Keratinocyte (primary cell): ENCODE results near the gene DNAJC8. TPM values are rescaled to one million over a fixed set of nuclear protein-coding genes. Genes with fewer than 3 reads are reported as not detected.

ENCODE experiments used
- DNase-seq: peaks from one replicate; pipeline ENCODE4 v3.0.0-alpha.2; 2011; ENCODE audit warnings: low read depth, missing footprints, low spot score
- FAIRE-seq: peaks from 2 replicates; lab custom pipeline; 2011; peaks lifted over from hg19 to GRCh38; lab: Jason Lieb, UNC
- H2AFZ ChIP-seq: 2 replicates; pipeline ENCODE4 v1.6.0; 2012; ENCODE audit warnings: low read length, control low read depth, inconsistent platforms; ENCODE audit not compliant: control insufficient read depth
- H3K27ac ChIP-seq: 2 replicates; pipeline ENCODE4 v1.5.1; 2011; ENCODE audit warnings: low read length; ENCODE audit not compliant: control insufficient read depth, insufficient read depth
- H3K27me3 ChIP-seq: 3 replicates; pipeline ENCODE4 v1.6.0; 2011; ENCODE audit warnings: low read length; ENCODE audit not compliant: control insufficient read depth, insufficient read depth; ENCODE audit errors: extremely low read depth
- H3K36me3 ChIP-seq, 2 experiments: 2 replicates in 1 of 2; 3 replicates in 1 of 2; pipeline ENCODE4 v1.5.1; 2011; ENCODE audit warnings: low read length in 2 of 2, mild to moderate bottlenecking in 1 of 2; ENCODE audit not compliant: control insufficient read depth in 2 of 2, insufficient read depth in 2 of 2; ENCODE audit errors: extremely low read depth in 1 of 2
- H3K4me1 ChIP-seq: 3 replicates; pipeline ENCODE4 v1.5.1; 2011; ENCODE audit warnings: low read length; ENCODE audit not compliant: control insufficient read depth, insufficient read depth; ENCODE audit errors: extremely low read depth
- H3K4me2 ChIP-seq: 3 replicates; pipeline ENCODE4 v1.6.0; 2011; ENCODE audit warnings: low read depth, low read length; ENCODE audit not compliant: control insufficient read depth, insufficient read depth; ENCODE audit errors: extremely low read depth
- H3K4me3 ChIP-seq, 3 experiments: fragments of 200-600 bp in 1 of 3; sonication (generic) in 1 of 3; 2 replicates in 2 of 3; 3 replicates in 1 of 3; pipeline ENCODE4 v1.5.1; 2011 to 2016; ENCODE audit warnings: low read length in 3 of 3, mild to moderate bottlenecking in 3 of 3, control low read depth in 2 of 3, inconsistent platforms in 1 of 3, low read depth in 1 of 3, mixed read lengths in 1 of 3, mixed run types in 1 of 3, moderate library complexity in 1 of 3; ENCODE audit not compliant: control insufficient read depth in 2 of 3, insufficient read depth in 2 of 3; ENCODE audit errors: extremely low read depth in 1 of 3
- H3K79me2 ChIP-seq: 2 replicates; pipeline ENCODE4 v1.6.0; 2012; ENCODE audit warnings: low read length; ENCODE audit not compliant: control insufficient read depth, insufficient read depth
- H3K9ac ChIP-seq: 3 replicates; pipeline ENCODE4 v1.6.0; 2011; ENCODE audit warnings: low read length; ENCODE audit not compliant: control insufficient read depth, insufficient read depth; ENCODE audit errors: extremely low read depth
- H3K9me1 ChIP-seq: 3 replicates; pipeline ENCODE4 v1.6.0; 2011; ENCODE audit warnings: low read length; ENCODE audit not compliant: control insufficient read depth, insufficient read depth; ENCODE audit errors: extremely low read depth
- H3K9me3 ChIP-seq: 2 replicates; pipeline ENCODE4 v1.5.1; 2012; ENCODE audit warnings: low read depth, low read length; ENCODE audit not compliant: control insufficient read depth
- H4K20me1 ChIP-seq: 3 replicates; pipeline ENCODE4 v1.6.0; 2011; ENCODE audit warnings: low read length; ENCODE audit not compliant: control insufficient read depth, insufficient read depth; ENCODE audit errors: extremely low read depth
- EZH2 ChIP-seq: IDR thresholded peaks from one replicate; pipeline ENCODE4 v1.6.1; 2012; ENCODE audit warnings: inconsistent platforms, mild to moderate bottlenecking, low read length, moderate library complexity
- dilution Hi-C: fragments of 300-500 bp; cut with MboI; formaldehyde crosslinking; loops from one replicate; pipeline ENCODE4 v1.7.0; 2020; ENCODE audit warnings: low sequenced_read_pairs; ENCODE audit not compliant: extremely low pct_ligation_motif_present
- polyA plus RNA-seq, 5 experiments: library from polyadenylated mRNA; depleted of rRNA in 3 of 5; stranded (reverse) in 3 of 5; stranded (forward) in 1 of 5; unstranded in 1 of 5; fragments of >200 nt; gene quantifications; 1 replicate in 1 of 5; 2 replicates in 3 of 5; 3 replicates in 1 of 5; pipeline versions ENCODE4 v1.2.1 to v1.2.3, GENCODE V29; 2011 to 2012; ENCODE audit warnings: missing spikeins in 2 of 5, low read depth in 1 of 5, low replicate concordance in 1 of 5
- TF ChIP-seq, protein P1 (sequence below), 3 experiments: IDR thresholded peaks in 1 of 3; conservative IDR thresholded peaks in 1 of 3; optimal IDR thresholded peaks in 1 of 3; 2 replicates in 2 of 3; 3 replicates in 1 of 3; pipeline versions ENCODE3 to v1.5.1; 2011; ENCODE audit warnings: low read length in 3 of 3, mild to moderate bottlenecking in 3 of 3, moderate library complexity in 2 of 3, control low read depth in 1 of 3, inconsistent platforms in 1 of 3; ENCODE audit not compliant: insufficient read depth in 2 of 3; ENCODE audit errors: extremely low read depth in 1 of 3

The DNAJC8 gene
- polyA plus RNA-seq, 1 donor (not counting 4 experiments of a cell fraction or from before 2014, with no cell fraction given): 104 TPM

GRCh38 chr1:28229996-28230395 lies 2.8 kb downstream of the DNAJC8 start:
- no peak overlapping the region for H2AFZ ChIP-seq
- no peaks in the 10 kb centered on the region for H4K20me1 ChIP-seq
- peaks cover 42% of the 10 kb centered on the region for H3K79me2 ChIP-seq
- H3K27me3 ChIP-seq: no peaks in the 10 kb centered on the region
- DNase-seq (no peak), FAIRE-seq (no peak)
- dilution Hi-C loops: no loop called here
- H3K9me3 ChIP-seq: no peaks in the 10 kb centered on the region
- peaks cover 8% of the 10 kb centered on the region for H3K4me1 ChIP-seq
- no peak overlapping the region for H3K27ac ChIP-seq
- H3K4me3 ChIP-seq: no peak overlapping the region
- no peaks in the 10 kb centered on the region for H3K9me1 ChIP-seq
- H3K9ac ChIP-seq: no peak overlapping the region
- H3K4me2 ChIP-seq: no peak overlapping the region
- no peak for TF ChIP-seq EZH2
- TF ChIP-seq, protein P1, sequence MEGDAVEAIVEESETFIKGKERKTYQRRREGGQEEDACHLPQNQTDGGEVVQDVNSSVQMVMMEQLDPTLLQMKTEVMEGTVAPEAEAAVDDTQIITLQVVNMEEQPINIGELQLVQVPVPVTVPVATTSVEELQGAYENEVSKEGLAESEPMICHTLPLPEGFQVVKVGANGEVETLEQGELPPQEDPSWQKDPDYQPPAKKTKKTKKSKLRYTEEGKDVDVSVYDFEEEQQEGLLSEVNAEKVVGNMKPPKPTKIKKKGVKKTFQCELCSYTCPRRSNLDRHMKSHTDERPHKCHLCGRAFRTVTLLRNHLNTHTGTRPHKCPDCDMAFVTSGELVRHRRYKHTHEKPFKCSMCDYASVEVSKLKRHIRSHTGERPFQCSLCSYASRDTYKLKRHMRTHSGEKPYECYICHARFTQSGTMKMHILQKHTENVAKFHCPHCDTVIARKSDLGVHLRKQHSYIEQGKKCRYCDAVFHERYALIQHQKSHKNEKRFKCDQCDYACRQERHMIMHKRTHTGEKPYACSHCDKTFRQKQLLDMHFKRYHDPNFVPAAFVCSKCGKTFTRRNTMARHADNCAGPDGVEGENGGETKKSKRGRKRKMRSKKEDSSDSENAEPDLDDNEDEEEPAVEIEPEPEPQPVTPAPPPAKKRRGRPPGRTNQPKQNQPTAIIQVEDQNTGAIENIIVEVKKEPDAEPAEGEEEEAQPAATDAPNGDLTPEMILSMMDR (optimal IDR thresholded peaks at IDR 0.05 in 1 of 3, IDR thresholded peaks at IDR 0.05 in 1 of 3, conservative IDR thresholded peaks at IDR 0.05 in 1 of 3; ENCODE audit: extremely low read depth in 1 of 3, insufficient read depth in 2 of 3, low read length in 3 of 3): no peak
- peaks cover 3 to 5% of the 10 kb centered on the region in 2 experiments for H3K36me3 ChIP-seq

DNA sequence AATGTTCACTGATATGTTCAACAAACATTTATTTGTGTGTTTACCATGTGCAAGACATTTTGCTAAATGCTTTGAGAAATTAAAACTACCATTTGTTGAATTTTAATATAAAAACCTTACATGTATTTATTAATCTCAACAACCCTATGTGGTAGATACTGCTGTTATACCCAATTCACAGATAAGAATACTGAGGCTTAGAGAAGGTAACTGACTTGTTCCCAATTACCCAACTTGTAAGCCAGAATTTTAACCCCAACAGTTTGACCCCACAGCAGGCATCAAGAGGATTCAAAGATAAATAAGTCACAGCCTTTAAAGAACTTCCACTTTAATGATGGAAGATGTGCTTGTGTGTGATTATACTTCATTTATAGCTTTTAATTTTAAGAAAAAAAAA lies 3.7 kb downstream of the DNAJC8 start:
- Histone ChIP-seq H3K4me1 (peaks cover 8% of the 10 kb centered on the region), H3K27me3 (no peaks in the 10 kb centered on the region), H3K9ac (no peak overlapping the region), H3K4me2 (no peak overlapping the region), H3K4me3 (no peak overlapping the region), H4K20me1 (no peaks in the 10 kb centered on the region), H3K79me2 (peaks cover 44% of the 10 kb centered on the region), H3K36me3 (peaks cover 3 to 6% of the 10 kb centered on the region in 2 experiments), H3K27ac (no peak overlapping the region), H3K9me3 (no peaks in the 10 kb centered on the region), H2AFZ (no peak overlapping the region), H3K9me1 (no peaks in the 10 kb centered on the region)
- DNase-seq (no peak), FAIRE-seq (no peak)
- dilution Hi-C loops: no loop called here
- no peak for TF ChIP-seq EZH2
- TF ChIP-seq, protein P1 (optimal IDR thresholded peaks at IDR 0.05 in 1 of 3, IDR thresholded peaks at IDR 0.05 in 1 of 3, conservative IDR thresholded peaks at IDR 0.05 in 1 of 3; ENCODE audit: extremely low read depth in 1 of 3, insufficient read depth in 2 of 3, low read length in 3 of 3): no peak
